Vagina (tissue), 2 donors: ENCODE measurements around the gene TSEN2.

Experiments
- CTCF ChIP-seq, 3 experiments: fragments of 450-650 bp in 2 of 3; fragments of 200-600 bp in 1 of 3; sonication (generic) in 1 of 3; IDR thresholded peaks; one replicate each; pipeline ENCODE4 v1.5.1; 2017 to 2019; ENCODE audit warnings: antibody characterized with exemption in 3 of 3, mild to moderate bottlenecking in 2 of 3, moderate library complexity in 2 of 3
- POLR2A ChIP-seq, 2 donors: fragments of 450-650 bp; IDR thresholded peaks; one replicate each; pipeline ENCODE4 v1.6.1; 2017; ENCODE audit warnings: antibody characterized with exemption in 2 of 2, mild to moderate bottlenecking in 2 of 2, moderate library complexity in 2 of 2
- POLR2AphosphoS5 ChIP-seq, 2 donors: sonication (generic); formaldehyde crosslinking; IDR thresholded peaks; one replicate each; pipeline ENCODE4 v1.9.0; 2017; ENCODE audit warnings: antibody characterized with exemption in 2 of 2, mild to moderate bottlenecking in 2 of 2, low read depth in 1 of 2; ENCODE audit not compliant: insufficient read depth in 1 of 2

- TF ChIP-seq POLR2AphosphoS5 (IDR thresholded peaks at IDR 0.05; ENCODE audit: insufficient read depth in 1 of 2, low read depth in 1 of 2) = no peak
- TF ChIP-seq CTCF (IDR thresholded peaks at IDR 0.05) = no peak
- TF ChIP-seq POLR2A (IDR thresholded peaks at IDR 0.05) = no peak
Observed at GRCh38 chr3:12532182-12532581, 47.9 kb downstream of the TSEN2 start.
